Melanocyte of skin (primary cell): ENCODE data around the gene PCDHGA8. TPM values are rescaled to one million over a fixed set of nuclear protein-coding genes. Genes with fewer than 3 reads are reported as not detected.

Source experiments
- total RNA-seq, 2 donors: library from RNA; depleted of rRNA; stranded (reverse); fragments of >200 nt; gene quantifications; 2 replicates each; pipeline ENCODE4 v1.2.3, GENCODE V29; 2012

The PCDHGA8 gene
- under 1 TPM; 0.34 to 0.67 TPM for total RNA-seq

DNA sequence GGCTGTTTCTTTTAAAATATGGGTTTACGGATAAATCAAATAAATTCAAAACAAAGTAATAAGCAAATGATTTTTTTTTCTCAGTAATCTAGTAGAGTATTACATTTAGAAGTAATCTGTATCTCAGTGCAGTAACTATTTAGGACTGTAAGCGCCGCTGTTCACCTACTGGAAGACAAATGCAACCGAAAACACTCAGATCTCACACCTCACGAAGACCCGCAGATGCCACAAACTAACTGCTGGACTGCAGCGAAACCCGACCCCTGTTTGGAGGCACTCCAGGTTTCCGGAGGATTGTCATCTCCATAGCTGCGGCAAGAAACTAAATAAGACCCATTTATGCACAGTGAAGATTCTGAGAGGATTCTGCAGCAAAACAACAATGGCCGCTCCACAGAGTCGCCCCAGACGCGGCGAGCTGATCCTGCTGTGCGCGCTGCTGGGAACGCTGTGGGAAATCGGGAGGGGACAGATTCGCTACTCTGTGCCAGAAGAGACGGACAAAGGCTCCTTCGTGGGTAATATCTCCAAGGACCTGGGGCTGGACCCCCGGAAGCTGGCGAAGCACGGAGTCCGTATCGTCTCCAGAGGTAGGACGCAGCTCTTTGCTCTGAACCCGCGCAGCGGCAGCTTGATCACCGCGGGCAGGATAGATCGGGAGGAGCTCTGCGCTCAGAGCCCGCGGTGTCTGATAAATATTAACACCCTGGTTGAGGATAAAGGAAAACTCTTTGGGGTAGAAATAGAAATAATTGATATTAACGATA, at the start of gene PCDHGA8:
TSS of gene PCDHGA8 (plus strand) at position 205 of the 770 bp plus-strand sequence. CDS start at position 386, 181 bp downstream.

DNA sequence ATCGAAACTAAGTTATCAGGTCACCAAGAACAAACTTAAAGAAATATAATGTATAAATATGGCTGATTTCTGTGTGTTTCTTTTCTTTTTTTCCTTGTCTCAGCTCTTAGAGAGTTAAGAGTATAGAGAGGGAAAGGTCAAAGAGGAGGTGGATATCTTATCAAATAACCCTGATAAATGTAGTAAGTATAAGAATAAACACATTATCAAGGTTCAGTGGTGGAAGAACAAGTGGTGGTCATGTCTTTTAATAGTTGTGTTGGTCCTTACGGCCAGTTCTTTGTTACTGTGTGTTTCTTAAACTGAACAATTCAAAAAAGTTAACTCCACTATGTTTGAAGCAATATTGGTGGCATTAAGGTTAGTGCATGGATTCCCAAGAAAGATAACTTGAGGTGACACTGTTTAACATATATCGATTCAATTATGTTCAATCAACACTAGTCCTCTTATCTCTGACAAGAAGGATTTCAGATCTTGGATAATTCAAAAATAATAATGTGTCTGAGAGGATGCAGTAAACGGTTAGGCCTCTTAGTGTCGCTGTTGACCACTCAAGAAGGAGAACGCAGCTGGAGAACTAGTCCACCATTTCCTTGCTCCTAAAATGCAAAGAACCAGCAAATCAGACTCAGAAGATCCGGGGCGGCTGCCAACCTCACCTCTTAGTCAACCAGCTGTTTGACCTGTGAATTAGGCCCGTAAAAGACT, 49.0 kb upstream of the PCDHGA8 start, which contains the start of gene PCDHGA3:
TSS of gene PCDHGA3 (plus strand) at position 588 of the 711 bp plus-strand sequence. CDS start 205 bp downstream, outside the sequence.

DNA sequence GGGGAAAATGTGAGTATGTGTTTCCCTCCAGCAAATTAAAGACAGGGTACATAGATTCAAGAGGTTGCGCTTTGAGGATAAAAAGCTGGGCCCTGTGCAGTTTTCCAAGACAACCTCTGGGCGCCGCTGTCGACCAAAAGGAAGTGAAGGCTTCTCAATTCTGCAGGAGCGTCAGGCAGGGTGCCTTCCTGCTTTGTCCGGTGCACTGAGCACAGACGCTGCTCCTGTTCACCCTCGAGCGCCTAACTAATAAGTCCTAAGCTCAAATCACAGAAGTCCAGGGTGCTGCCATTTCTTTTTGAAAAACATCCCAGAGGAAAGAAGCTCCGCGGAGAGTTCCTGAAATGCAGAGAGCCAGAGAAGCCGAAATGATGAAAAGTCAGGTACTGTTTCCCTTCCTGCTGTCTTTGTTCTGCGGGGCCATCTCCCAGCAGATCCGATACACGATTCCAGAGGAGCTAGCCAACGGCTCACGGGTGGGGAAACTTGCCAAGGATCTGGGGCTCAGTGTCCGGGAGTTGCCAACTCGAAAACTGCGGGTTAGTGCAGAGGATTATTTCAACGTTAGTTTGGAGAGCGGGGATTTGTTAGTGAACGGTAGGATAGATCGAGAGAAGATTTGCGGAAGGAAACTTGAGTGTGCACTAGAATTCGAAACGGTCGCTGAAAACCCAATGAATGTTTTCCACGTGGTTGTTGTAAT, 42.4 kb upstream of the PCDHGA8 start, which contains the start of gene PCDHGB1:
TSS of gene PCDHGB1 (plus strand) at position 183 of the 703 bp plus-strand sequence. CDS start at position 345, 162 bp downstream.

DNA sequence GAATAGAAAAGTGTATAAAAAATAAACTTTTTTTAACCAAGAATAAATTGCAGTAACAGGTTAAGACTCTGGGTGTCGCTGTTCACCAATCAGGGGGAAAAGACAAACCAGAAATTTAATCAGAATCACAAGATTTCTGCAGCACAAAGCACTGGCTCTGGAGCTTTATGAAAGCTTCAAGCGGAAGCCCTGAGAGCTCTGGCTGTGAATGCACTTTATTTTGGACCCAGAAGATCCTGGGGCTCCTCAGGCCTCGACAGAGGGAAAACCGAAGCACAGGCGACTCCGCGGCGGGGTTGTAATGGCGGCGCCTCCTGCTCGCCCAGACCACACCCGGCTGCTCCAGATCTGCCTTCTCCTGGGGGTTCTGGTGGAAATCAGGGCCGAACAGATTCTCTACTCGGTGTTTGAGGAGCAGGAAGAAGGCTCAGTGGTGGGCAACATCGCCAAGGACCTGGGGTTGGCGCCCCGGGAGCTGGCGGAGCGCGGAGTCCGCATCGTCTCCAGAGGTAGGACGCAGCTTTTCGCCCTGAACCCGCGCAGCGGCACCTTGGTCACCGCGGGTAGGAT, 37.4 kb upstream of the PCDHGA8 start, which contains the start of gene PCDHGA4:
TSS of gene PCDHGA4 (plus strand) at position 122 of the 570 bp plus-strand sequence. CDS start at position 209, 87 bp downstream.

DNA sequence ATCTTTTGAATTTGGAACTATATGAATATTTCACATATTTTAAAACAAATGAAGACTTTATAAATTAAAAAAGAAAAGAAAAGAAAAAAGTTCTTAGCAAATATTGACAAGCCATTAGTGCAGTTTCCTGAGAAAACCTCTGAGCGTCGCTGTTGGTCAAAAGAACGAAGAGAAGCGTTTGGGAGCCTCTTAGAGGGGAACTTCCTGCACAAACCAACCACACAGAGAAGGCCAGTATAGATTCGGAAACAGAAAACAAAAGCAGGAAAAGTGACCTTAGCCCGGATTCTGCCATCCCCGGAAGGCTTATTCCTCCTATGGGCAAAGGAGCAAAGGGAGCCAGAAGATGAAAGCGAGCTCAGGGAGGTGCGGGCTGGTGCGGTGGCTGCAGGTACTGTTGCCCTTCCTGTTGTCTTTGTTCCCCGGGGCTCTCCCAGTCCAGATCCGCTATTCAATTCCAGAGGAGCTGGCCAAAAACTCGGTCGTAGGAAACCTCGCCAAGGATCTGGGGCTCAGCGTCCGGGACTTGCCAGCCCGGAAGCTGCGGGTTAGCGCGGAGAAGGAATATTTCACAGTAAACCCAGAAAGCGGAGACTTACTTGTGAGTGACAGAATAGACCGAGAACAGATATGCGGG, 32.5 kb upstream of the PCDHGA8 start, which contains the start of gene PCDHGB2:
TSS of gene PCDHGB2 (plus strand) at position 205 of the 637 bp plus-strand sequence. CDS start at position 347, 142 bp downstream.

DNA sequence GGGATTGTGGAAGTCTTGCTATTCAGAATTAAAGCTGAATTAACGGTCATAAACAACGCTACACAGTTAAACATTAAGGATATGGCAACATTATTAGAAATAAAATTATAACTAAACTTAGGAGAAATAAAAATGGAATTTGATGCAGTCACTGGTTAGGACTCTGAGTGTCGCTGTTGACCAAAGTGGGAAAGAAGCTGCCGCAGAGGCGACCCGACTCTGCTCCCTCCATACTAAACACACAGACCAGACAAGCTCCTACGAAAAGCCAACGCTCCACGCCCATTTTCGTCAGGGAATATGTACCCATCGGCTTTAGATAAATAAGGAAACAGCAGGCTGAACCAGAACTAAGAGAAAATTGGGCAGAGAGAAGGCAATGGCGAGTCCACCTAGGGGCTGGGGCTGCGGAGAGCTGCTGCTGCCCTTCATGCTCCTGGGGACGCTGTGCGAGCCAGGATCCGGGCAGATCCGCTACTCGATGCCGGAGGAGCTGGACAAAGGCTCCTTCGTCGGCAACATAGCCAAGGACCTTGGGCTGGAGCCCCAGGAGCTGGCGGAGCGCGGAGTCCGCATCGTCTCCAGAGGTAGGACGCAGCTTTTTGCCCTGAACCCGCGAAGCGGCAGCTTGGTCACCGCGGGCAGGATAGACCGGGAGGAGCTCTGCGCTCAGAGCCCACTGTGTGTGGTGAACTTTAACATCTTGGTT, 28.3 kb upstream of the PCDHGA8 start, which contains the start of gene PCDHGA5:
TSS of gene PCDHGA5 (plus strand) at position 211 of the 709 bp plus-strand sequence. CDS start at position 380, 169 bp downstream.

DNA sequence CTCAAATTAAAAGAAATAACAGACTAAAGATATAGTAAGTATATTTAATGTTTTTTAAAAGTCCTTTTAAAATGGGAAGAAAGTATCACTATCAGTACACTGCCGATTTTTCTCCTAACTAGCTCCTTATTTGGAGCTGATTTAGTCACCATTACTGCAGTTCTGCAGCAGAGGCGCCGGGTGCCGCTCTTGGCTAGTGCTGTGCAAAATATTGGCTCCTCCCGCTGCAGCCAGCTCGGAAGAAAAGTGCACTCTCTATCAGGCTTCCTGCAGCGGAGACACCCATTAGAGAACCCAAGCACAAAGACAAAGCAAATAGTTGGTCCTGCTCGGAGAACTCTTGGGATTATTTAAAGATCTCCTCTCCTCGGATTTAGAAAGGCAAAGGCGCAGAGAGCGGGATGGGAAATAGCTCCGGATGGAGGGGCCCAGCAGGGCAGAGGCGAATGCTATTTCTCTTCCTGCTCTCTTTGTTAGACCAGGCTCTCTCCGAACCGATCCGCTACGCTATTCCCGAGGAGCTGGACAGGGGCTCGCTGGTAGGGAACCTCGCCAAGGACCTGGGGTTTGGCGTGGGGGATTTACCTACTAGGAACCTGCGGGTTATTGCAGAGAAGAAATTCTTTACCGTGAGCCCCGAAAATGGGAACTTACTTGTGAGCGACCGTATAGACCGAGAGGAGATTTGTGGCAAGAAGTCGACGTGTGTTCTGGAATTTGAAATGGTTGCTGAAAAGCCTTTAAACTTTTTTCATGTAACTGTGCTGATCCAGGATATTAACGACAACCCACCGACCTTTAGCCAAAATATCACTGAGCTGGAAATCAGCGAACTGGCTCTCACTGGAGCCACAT, 22.2 kb upstream of the PCDHGA8 start, which contains the start of gene PCDHGB3:
TSS of gene PCDHGB3 (plus strand) at position 249 of the 855 bp plus-strand sequence. CDS start at position 402, 153 bp downstream.

DNA sequence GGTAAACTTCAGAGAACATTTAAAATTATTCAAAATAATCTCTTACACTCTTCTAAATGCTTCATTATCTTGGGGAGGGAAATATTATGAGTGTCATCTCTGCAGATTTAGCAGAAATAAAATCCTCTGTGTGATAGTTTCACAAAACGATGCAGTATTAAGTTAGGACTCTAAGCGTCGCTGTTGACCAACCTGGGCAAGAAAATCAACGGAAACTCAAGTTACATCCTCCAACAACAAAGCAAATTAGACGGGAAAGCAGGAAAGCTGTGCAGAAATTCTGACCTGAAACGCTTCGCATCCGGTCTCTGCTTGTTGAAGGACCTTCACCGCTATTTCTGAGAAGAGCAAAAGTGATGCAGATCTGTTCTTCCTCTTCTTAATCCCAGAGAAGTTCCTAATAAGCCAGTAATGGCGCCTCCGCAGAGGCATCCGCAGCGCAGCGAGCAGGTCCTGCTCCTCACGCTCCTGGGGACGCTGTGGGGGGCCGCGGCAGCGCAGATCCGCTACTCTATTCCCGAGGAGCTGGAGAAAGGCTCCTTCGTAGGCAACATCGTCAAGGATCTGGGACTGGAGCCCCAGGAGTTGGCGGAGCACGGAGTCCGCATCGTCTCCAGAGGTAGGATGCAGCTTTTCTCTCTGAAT, 18.6 kb upstream of the PCDHGA8 start, which contains the start of gene PCDHGA6:
TSS of gene PCDHGA6 (plus strand) at position 219 of the 645 bp plus-strand sequence. CDS start at position 412, 193 bp downstream.

DNA sequence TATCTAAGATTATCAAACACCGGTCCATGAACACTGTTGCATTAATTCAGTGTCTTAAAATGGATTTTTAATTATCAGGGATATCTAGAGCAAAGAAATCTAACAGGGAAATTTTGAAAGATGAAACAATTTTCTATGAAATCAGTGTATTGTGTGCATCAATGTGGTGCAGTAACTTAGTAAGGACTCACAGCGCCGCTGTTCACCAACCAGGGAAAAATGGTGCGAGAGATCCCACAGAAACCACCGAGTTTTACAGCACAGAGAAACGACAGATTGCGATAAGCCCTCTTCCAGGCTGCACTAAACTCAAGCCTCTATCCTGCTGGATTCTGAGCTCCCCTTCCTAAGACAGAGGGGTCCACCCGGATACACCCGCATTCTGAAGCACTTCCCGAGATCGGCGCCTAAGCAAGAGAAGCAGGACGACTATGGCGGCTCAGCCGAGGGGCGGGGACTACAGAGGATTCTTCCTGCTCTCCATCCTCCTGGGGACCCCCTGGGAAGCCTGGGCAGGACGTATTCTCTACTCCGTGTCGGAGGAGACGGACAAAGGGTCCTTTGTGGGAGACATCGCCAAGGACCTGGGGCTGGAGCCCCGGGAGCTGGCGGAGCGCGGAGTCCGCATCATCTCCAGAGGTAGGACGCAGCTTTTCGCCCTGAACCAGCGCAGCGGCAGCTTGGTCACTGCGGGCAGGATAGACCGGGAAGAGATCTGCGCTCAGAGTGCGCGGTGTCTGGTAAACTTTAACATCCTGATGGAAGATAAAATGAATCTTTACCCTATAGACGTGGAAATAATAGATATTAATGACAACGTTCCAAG, 9.8 kb upstream of the PCDHGA8 start, which contains the start of gene PCDHGA7:
TSS of gene PCDHGA7 (plus strand) at position 274 of the 826 bp plus-strand sequence. CDS start at position 432, 158 bp downstream.

DNA sequence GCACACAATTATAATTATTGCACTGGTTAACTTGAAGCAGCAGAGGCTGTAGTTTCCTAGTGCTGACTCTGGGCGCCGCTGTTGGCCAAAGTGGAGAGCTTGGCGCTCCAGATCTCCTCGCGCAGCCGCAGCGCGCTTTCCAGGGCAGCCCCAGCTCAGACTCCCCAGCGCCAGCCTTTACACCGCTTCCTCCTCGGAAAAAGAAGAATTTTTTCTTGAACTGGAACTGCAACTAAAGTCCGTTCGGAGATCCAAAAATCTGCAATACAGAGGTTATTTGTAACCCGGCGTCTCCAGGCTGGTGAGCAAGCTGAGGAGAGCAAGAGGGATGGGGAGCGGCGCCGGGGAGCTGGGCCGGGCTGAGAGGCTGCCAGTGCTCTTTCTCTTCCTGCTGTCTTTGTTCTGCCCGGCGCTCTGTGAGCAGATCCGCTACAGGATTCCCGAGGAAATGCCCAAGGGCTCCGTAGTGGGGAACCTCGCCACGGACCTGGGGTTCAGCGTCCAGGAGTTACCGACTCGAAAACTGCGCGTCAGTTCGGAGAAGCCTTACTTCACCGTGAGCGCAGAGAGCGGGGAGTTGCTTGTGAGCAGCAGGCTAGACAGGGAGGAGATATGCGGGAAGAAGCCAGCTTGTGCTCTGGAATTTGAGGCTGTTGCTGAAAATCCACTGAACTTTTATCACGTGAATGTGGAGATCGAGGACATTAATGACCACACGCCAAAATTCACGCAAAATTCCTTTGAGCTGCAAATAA, 4.7 kb upstream of the PCDHGA8 start, which contains the start of gene PCDHGB4:
TSS of gene PCDHGB4 (plus strand) at position 142 of the 755 bp plus-strand sequence. CDS start at position 329, 187 bp downstream.

DNA sequence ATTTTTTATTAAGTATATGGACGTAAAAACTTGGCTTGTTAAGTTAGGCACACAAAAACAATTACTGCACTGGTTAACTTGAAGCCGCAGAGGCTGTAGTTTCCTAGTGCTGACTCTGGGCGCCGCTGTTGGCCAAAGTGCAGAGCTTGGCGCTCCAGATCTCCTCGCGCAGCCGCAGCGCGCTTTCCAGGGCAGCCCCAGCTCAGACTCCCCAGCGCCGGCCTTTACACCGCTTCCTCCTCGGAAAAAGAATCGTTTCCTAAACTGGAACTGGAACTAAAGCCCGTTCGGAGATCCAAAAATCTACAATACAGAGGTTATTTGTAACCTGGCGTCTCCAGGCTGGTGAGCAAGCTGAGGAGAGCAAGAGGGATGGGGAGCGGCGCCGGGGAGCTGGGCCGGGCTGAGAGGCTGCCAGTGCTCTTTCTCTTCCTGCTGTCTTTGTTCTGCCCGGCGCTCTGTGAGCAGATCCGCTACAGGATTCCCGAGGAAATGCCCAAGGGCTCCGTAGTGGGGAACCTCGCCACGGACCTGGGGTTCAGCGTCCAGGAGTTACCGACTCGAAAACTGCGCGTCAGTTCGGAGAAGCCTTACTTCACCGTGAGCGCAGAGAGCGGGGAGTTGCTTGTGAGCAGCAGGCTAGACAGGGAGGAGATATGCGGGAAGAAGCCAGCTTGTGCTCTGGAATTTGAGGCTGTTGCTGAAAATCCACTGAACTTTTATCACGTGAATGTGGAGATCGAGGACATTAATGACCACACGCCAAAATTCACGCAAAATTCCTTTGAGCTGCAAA, 5.5 kb downstream of the PCDHGA8 start, which contains the start of gene PCDHGB5:
TSS of gene PCDHGB5 (plus strand) at position 192 of the 796 bp plus-strand sequence. CDS start at position 373, 181 bp downstream.

DNA sequence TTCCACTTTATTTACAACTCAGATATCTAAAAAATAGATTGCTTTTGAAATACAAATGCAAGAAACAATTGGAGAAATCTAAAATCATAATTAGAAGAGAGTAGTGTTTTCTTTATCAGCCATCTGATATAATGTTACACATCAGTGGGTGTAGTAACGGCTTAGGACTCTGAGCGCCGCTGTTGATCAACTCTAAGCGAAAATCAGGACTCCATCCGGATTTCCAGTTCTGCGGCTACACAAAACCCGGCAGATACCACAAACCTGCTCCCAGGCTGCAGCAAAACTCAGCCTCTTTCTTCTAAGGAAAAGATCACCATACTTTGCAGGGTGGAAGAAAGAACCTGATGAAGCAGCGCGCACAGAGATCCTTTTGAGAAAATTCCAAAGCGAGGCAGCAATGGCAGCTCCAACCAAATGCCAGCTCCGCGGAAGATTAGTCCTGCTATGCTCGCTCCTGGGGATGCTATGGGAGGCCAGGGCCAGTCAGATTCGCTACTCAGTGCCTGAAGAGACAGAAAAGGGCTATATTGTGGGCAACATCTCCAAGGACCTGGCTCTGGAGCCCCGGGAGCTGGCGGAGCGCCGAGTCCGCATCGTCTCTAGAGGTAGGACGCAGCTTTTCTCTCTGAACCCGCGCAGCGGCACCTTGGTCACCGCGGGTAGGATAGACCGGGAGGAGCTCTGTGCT, 10.3 kb downstream of the PCDHGA8 start, which contains the start of gene PCDHGA9:
TSS of gene PCDHGA9 (plus strand) at position 226 of the 691 bp plus-strand sequence. CDS start at position 401, 175 bp downstream.

DNA sequence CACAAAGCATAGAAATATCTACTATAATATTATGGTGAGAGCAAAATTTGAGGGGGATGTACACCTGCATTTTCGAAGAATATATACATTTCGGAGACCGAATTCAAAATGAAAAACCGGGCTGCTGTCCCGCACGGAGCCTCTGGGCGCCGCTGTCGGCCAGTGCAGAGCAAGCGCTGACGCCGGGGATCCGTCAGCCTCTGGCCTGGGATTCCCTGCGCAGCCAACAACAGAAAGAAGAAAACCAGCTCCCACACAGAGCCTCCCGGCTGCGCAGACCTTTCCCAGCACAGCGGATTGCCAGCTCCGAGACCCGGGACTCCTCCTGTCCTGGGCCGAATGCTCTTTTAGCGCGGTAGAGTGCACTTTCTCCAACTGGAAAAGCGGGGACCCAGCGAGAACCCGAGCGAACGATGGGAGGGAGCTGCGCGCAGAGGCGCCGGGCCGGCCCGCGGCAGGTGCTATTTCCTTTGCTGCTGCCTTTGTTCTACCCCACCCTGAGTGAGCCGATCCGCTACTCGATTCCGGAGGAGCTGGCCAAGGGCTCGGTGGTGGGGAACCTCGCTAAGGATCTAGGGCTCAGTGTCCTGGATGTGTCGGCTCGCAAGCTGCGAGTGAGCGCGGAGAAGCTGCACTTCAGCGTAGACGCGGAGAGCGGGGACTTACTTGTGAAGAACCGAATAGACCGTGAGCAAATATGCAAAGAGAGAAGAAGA, 15.5 kb downstream of the PCDHGA8 start, which contains the start of gene PCDHGB6:
TSS of gene PCDHGB6 (plus strand) at position 232 of the 716 bp plus-strand sequence. CDS start at position 414, 182 bp downstream.

DNA sequence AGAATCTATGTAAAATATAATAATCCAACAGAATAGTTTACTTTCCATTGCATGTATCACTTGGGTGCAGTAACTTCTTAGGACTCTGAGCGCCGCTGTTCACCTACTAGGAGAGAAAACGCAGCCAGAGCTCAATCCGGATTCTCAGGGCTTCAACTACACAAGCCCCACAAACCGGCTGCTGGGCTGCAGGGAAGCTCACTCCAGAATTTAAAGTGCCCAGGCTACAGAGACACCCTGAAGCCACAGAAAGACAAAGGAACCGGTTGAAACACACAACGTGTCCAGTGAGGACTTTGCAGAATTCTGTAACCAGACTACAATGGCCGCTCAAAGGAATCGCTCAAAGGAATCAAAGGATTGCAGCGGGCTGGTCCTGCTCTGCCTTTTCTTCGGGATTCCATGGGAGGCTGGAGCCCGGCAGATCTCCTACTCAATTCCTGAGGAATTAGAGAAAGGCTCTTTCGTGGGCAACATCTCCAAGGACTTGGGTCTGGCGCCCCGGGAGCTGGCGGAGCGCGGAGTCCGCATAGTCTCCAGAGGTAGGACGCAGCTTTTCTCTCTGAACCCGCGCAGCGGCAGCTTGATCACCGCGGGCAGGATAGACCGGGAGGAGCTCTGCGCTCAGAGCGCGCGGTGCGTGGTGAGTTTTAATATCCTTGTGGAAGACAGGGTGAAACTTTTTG, 20.6 kb downstream of the PCDHGA8 start, which contains the start of gene PCDHGA10:
TSS of gene PCDHGA10 (plus strand) at position 134 of the 686 bp plus-strand sequence. CDS start at position 323, 189 bp downstream.

